Common myeloid progenitor, CD34-positive (primary cell): ENCODE results near the gene PHPT1.

Experiments
- CTCF ChIA-PET: fragments of 350-600 bp; sonication (Branson Sonifier 250); formaldehyde crosslinking; loops from one replicate; lab custom pipeline; 2021; ENCODE audit warnings: antibody characterized with exemption; lab: Charles Lee
- POLR2A ChIA-PET: fragments of 350-600 bp; sonication (Branson Sonifier 250); formaldehyde crosslinking; loops from one replicate; lab custom pipeline; 2021; ENCODE audit warnings: antibody characterized with exemption; lab: Charles Lee
- DNase-seq, 3 donors: peaks; one replicate each; pipeline versions ENCODE4 v3.0.0 to v3.0.0-alpha.2; 2013
- H3K27ac ChIP-seq, 2 experiments: 1 replicate in 1 of 2; 2 replicates in 1 of 2; pipeline ENCODE4 v1.7.0; 2013; ENCODE audit warnings: inconsistent platforms in 2 of 2, low read length in 2 of 2, mild to moderate bottlenecking in 2 of 2, low read depth in 1 of 2, moderate library complexity in 1 of 2; ENCODE audit not compliant: severe bottlenecking in 2 of 2, insufficient read depth in 1 of 2, poor library complexity in 1 of 2
- H3K27me3 ChIP-seq, 5 experiments: replicated peaks in 2 of 5; 1 replicate in 3 of 5; 2 replicates in 2 of 5; pipeline versions ENCODE4 v1.6.1 to v1.7.0; 2013; ENCODE audit warnings: low read length in 4 of 5, mild to moderate bottlenecking in 2 of 5, moderate library complexity in 2 of 5, inconsistent platforms in 1 of 5; ENCODE audit not compliant: insufficient read depth in 5 of 5, control insufficient read depth in 4 of 5
- H3K36me3 ChIP-seq, 4 experiments: 1 replicate in 2 of 4; 2 replicates in 2 of 4; pipeline versions ENCODE4 v1.6.1 to v1.7.0; 2013; ENCODE audit warnings: low read length in 3 of 4, control low read depth in 1 of 4, mild to moderate bottlenecking in 1 of 4; ENCODE audit not compliant: control insufficient read depth in 4 of 4, insufficient read depth in 4 of 4
- H3K4me1 ChIP-seq, 4 experiments: 1 replicate in 3 of 4; 2 replicates in 1 of 4; pipeline versions ENCODE4 v1.6.1 to v1.7.1; 2013; ENCODE audit warnings: low read length in 3 of 4, mild to moderate bottlenecking in 3 of 4, control low read depth in 1 of 4, inconsistent platforms in 1 of 4, moderate library complexity in 1 of 4; ENCODE audit not compliant: control insufficient read depth in 4 of 4, insufficient read depth in 4 of 4; ENCODE audit errors: control extremely low read depth in 1 of 4
- H3K4me3 ChIP-seq, 7 experiments: 1 replicate in 4 of 7; 2 replicates in 3 of 7; pipeline versions ENCODE4 v1.5.1 to v1.7.0; 2013; ENCODE audit warnings: mild to moderate bottlenecking in 7 of 7, low read length in 6 of 7, moderate library complexity in 6 of 7, inconsistent platforms in 2 of 7, low read depth in 2 of 7, control low read depth in 1 of 7; ENCODE audit not compliant: insufficient read depth in 4 of 7, control insufficient read depth in 1 of 7; ENCODE audit errors: extremely low read depth in 1 of 7
- H3K9me3 ChIP-seq, 5 experiments: 1 replicate in 4 of 5; 2 replicates in 1 of 5; pipeline versions ENCODE4 v1.6.1 to v1.7.1; 2013; ENCODE audit warnings: low read length in 4 of 5, mild to moderate bottlenecking in 2 of 5, inconsistent platforms in 1 of 5, low read depth in 1 of 5, moderate library complexity in 1 of 5; ENCODE audit not compliant: control insufficient read depth in 4 of 5, insufficient read depth in 2 of 5; ENCODE audit errors: control extremely low read depth in 1 of 5
- WGBS: methylation state at CpG from one replicate; pipeline ENCODE4 v1.1.5; 2013; ENCODE audit not compliant: insufficient coverage; 5-methylcytosine and 5-hydroxymethylcytosine counted together

PHPT1 gene

DNA sequence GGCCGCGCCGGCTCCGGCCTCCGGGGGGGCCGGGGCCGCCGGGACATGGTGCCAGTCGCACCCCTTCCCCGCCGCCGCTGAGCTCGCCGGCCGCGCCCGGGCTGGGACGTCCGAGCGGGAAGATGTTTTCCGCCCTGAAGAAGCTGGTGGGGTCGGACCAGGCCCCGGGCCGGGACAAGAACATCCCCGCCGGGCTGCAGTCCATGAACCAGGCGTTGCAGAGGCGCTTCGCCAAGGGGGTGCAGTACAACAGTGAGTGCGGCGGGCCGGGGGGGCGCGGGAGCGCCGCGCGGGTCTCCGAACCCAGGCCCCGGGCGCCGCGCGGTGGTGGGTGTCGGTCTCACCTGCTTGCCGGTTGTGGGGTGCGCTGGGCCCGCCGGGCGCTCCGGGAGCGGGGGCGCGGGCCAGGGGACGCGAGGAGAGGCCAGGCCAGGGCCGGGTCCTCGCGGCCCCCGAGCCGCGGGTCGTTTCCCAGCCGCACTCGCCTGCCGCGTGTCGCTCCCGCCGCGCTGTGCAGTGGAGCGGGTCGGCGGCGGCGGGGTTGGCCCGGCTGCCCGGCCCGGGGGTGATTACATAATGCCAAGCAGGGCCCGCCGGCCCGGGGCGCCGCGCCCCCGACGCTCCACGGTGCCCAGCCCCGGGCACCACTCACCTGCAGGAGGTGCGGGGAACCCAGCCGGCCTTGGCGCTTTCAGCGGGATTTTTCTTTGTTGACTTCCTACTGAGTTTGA, 41.0 kb upstream of the PHPT1 start:
- peak in 2 of 3 donors; percentile 47 to 61 for DNase-seq
- under 1% methylated on average over 89 of the region's 93 CpGs for WGBS
- H3K4me3 ChIP-seq, result peak overlapping the region; percentile 83 to 93 (median 91)

DNA sequence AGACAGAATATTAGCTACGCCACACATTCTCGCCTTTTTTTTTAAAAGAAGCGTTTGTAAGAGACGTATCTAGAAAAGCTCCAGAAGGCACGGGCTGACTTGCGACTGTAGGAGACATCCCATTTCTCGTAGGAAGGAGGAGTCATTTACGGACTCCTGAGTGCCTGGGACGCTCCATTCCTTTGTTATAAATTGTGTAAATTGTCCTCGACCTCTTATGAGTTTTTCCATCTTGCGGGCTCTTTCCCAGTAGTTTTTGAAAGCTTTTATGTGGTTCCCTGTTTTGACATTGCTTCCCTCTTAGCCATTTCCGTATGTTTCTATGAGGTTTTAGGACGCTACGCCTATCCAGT, 40.4 kb upstream of the PHPT1 start:
- Histone ChIP-seq H3K27ac (peak overlapping the region in 1 of 2 experiments; percentile 74), H3K36me3 (peaks cover 2 to 38% (median 12%) of the 10 kb centered on the region in 4 experiments), H3K27me3 (no peaks in the 10 kb centered on the region), H3K9me3 (no peaks in the 10 kb centered on the region), H3K4me1 (peaks cover 5 to 41% (median 27%) of the 10 kb centered on the region in 4 experiments), H3K4me3 (peak overlapping the region; percentile 83 to 93 (median 91))
- ChIA-PET POLR2A (interaction anchor here (0.6 kb wide), 1 partner anchor 38 kb away, joined by 3 read pairs; no protein-coding TSS in a partner anchor), CTCF (interaction anchor here (1.1 to 3.3 kb wide), 6 partner anchors 9 to 34 kb away, joined by 4 to 11 read pairs (median 6); partner anchors contain the start of gene AJM1)
- 3% methylated on average over 9 of the region's 14 CpGs for WGBS
- peak in 1 of 3 donors; percentile 18 for DNase-seq

More for the DNA sequence above, 41.0 kb upstream of the PHPT1 start:
- Histone ChIP-seq H3K27ac (peak overlapping the region in 1 of 2 experiments; percentile 74), H3K9me3 (no peaks in the 10 kb centered on the region), H3K36me3 (peaks cover 2 to 36% (median 10%) of the 10 kb centered on the region in 4 experiments), H3K4me1 (peaks cover 5 to 41% (median 27%) of the 10 kb centered on the region in 4 experiments), H3K27me3 (no peaks in the 10 kb centered on the region)
- ChIA-PET POLR2A (interaction anchor here (1.1 kb wide), 1 partner anchor 47 kb away, joined by 3 read pairs; no protein-coding TSS in a partner anchor), CTCF (interaction anchor here (1.1 to 3.3 kb wide), 7 partner anchors 9 to 35 kb away, joined by 3 to 11 read pairs (median 6); partner anchors contain the start of gene AJM1)

DNA sequence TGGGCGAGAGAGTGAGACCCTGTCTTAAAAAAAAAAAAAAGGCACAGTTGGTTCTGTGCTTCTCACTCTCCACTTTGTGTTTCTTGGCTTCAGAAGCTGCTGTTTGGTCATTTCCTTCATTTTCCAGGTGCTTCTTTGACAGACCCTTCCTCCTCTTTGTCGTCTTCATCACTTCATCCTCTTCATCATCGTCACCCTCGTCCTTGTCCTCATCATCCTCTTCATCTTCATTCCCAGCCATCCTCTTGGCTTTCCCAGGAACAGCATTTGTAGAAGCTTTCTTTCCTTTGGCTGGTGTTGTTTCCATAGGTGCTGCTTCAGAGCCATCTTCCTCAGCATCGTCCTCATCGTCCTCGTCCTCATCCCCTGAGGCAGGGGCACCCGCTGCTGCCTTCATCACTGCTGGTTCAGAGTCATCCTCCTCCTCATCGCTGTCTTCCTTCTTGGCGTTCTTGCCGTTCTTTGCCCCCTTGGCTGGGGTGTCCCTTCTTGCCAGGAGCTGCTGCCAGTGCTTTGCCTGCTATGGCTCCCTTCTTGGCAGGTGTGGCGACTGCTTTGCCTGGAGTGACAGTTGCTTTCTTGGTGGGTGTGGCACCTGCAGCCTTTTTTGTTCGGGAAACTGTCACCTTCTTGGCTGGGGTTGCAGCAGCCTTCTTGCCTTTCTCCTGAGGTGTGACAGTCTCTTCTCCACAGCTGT, 34.3 kb upstream of the PHPT1 start:
- peaks cover 4 to 33% (median 18%) of the 10 kb centered on the region in 4 experiments for H3K36me3 ChIP-seq
- H3K27ac ChIP-seq, result no peak overlapping the region
- ChIA-PET CTCF (interaction anchor here (0.9 to 1.7 kb wide), 4 partner anchors 12 to 211 kb away, joined by 3 to 5 read pairs (median 3); partner anchors contain the start of gene AJM1), POLR2A (no interaction called here)
- peaks cover 0 to 8% (median 6%) of the 10 kb centered on the region in 4 experiments for H3K4me1 ChIP-seq
- WGBS, result 98% methylated on average over 13 of the region's 13 CpGs
- no peaks in the 10 kb centered on the region for H3K9me3 ChIP-seq
- DNase-seq, result no peak
- no peak overlapping the region for H3K4me3 ChIP-seq
- no peaks in the 10 kb centered on the region for H3K27me3 ChIP-seq

DNA sequence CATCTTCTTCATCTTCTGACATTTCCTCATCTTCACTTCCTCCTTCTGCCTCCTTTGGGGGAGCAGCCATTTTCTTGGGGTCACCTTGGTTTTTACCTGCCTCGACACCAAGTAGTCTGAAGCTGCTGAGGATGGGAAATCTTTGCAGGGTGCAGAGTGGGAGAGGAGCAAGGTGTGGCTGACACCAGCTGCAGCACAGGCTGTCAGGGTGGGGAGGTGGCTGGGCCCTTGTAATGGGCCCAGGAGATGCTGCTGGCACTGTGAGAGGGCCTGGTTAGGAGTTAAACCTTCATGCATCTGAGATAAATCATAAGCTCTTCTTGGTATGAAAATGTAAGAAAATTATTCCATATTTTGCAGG, 33.8 kb upstream of the PHPT1 start:
- Histone ChIP-seq H3K27me3 (no peaks in the 10 kb centered on the region), H3K4me1 (peaks cover 0 to 6% (median 5%) of the 10 kb centered on the region in 4 experiments), H3K27ac (no peak overlapping the region), H3K36me3 (peaks cover 4 to 30% (median 18%) of the 10 kb centered on the region in 4 experiments), H3K9me3 (no peaks in the 10 kb centered on the region), H3K4me3 (no peak overlapping the region)
- 0% methylated on average over 1 of the region's 1 CpG for WGBS
- ChIA-PET POLR2A (no interaction called here), CTCF (interaction anchor here (0.9 to 1.7 kb wide), 4 partner anchors 13 to 210 kb away, joined by 3 to 5 read pairs (median 3); no protein-coding TSS in a partner anchor)
- no peak for DNase-seq

DNA sequence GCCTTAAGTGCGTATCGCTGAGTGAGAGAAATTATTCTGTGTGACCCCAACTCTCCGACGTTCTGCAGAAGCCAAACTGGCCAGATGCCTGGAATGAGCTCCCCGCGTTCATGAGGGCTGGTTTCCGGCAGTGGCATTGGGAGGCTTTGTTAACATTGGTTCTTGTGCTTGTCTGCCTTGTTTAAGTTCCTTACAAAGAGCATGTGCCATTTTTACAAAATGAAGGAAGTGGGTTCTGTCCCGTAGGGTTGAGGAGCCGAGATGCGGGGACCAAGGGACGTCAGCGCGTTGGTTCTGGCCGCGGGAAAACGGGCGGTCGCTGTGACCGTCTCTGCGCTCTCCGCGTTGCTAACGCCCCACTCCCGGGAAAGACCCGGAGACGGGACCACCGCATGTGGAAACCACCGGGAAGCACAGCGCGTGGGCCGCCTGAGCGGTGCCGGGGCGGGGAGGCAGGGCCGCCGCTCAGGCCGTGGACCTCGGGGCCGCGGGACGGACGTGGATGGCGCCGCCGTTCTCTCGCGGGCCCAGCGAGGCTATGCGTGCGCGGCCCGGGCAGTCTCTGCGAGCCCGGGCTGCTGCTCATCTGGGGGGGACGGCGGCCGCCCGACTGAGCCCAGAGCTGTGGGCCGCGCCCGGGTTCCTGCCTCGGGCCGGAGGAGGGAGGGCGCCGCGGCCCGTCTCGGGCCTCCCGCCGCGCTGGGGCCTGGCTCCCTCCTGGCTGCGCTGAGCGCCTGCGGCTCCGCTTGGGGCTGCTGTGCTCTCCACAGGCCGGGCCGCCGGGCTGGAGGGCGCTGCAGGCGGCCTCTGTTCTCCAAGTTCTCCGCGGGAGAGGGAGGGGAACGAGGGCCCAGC, 28.0 kb upstream of the PHPT1 start:
- ChIA-PET CTCF (interaction anchor here (1.0 to 2.6 kb wide), 2 partner anchors 11 to 28 kb away, joined by 4 to 11 read pairs; no protein-coding TSS in a partner anchor), POLR2A (interaction anchor here (0.5 kb wide), 1 partner anchor 14 kb away, joined by 4 read pairs; no protein-coding TSS in a partner anchor)
- Histone ChIP-seq H3K27ac (no peak overlapping the region), H3K36me3 (peaks cover 5 to 36% (median 16%) of the 10 kb centered on the region in 4 experiments), H3K4me3 (peak overlapping the region in 6 of 7 experiments; percentile 17 to 64 (median 52)), H3K4me1 (peaks cover 0 to 10% (median 5%) of the 10 kb centered on the region in 4 experiments), H3K9me3 (no peaks in the 10 kb centered on the region), H3K27me3 (peaks cover 0 to 8% (median 0%) of the 10 kb centered on the region in 5 experiments)
- DNase-seq, result peak in 2 of 3 donors; percentile 49 to 62
- 13% methylated on average over 78 of the region's 83 CpGs for WGBS
